ENCODE data around the gene HUNK. TPM values are rescaled to one million over a fixed set of nuclear protein-coding genes. Genes with fewer than 3 reads are reported as not detected.

Gene HUNK
- total RNA-seq, 1 donor from 2014 or later, result 0.51 TPM

- Mint-ChIP-seq H3K27ac (no peak overlapping the region), H3K27me3 (peaks cover 17% of the 10 kb centered on the region), H3K9me3 (no peaks in the 10 kb centered on the region), H3K4me1 (no peaks in the 10 kb centered on the region), H3K36me3 (ENCODE audit: low read depth) (no peaks in the 10 kb centered on the region), H3K4me3 (no peak overlapping the region)
- DNase-seq, result no peak
- ChIA-PET POLR2A (no interaction called here), CTCF (no interaction called here)
- ATAC-seq (ENCODE audit: low read depth), result no peak
- intact Hi-C loops (cut with micrococcal nuclease), result no loop called here
- TF ChIP-seq CTCF (IDR thresholded peaks at IDR 0.05), result no peak
Measured at GRCh38 chr21:31894457-31894856, 21.6 kb downstream of the HUNK start.

- Mint-ChIP-seq H3K9me3 (no peaks in the 10 kb centered on the region), H3K4me3 (no peak overlapping the region), H3K27me3 (peaks cover 16% of the 10 kb centered on the region), H3K36me3 (ENCODE audit: low read depth) (no peaks in the 10 kb centered on the region), H3K4me1 (no peaks in the 10 kb centered on the region), H3K27ac (no peak overlapping the region)
- intact Hi-C loops (cut with micrococcal nuclease), result no loop called here
- CTCF ChIA-PET, result no interaction called here
- no peak for TF ChIP-seq CTCF (IDR thresholded peaks at IDR 0.05)
- ATAC-seq (ENCODE audit: low read depth), result no peak
- POLR2A ChIA-PET, result no interaction called here
- no peak for DNase-seq
Measured at GRCh38 chr21:31895077-31895835, 22.4 kb downstream of the HUNK start.

- ATAC-seq (ENCODE audit: low read depth) (no peak), DNase-seq (no peak)
- intact Hi-C loops (cut with micrococcal nuclease), result no loop called here
- ChIA-PET CTCF (no interaction called here), POLR2A (no interaction called here)
- Mint-ChIP-seq H3K4me3 (no peak overlapping the region), H3K27ac (no peak overlapping the region), H3K4me1 (no peaks in the 10 kb centered on the region), H3K36me3 (ENCODE audit: low read depth) (no peaks in the 10 kb centered on the region), H3K27me3 (peaks cover 16% of the 10 kb centered on the region), H3K9me3 (no peaks in the 10 kb centered on the region)
- TF ChIP-seq CTCF (IDR thresholded peaks at IDR 0.05), result no peak
Measured at GRCh38 chr21:31896019-31896418, 23.2 kb downstream of the HUNK start.

GRCh38 chr21:31897311-31897710 is 24.5 kb downstream of the HUNK start:
- H3K4me3 Mint-ChIP-seq, result no peak overlapping the region
- ChIA-PET CTCF (no interaction called here), POLR2A (no interaction called here)
- ATAC-seq (ENCODE audit: low read depth) (no peak), DNase-seq (no peak)
- no peak overlapping the region for H3K27ac Mint-ChIP-seq
- no peaks in the 10 kb centered on the region for H3K9me3 Mint-ChIP-seq
- no peaks in the 10 kb centered on the region for H3K4me1 Mint-ChIP-seq
- TF ChIP-seq CTCF (IDR thresholded peaks at IDR 0.05), result no peak
- H3K27me3 Mint-ChIP-seq, result peaks cover 16% of the 10 kb centered on the region
- H3K36me3 Mint-ChIP-seq (ENCODE audit: low read depth), result no peaks in the 10 kb centered on the region
- intact Hi-C loops (cut with micrococcal nuclease), result no loop called here

- no peak for DNase-seq
- no peak for ATAC-seq (ENCODE audit: low read depth)
- POLR2A ChIA-PET, result no interaction called here
- H3K36me3 Mint-ChIP-seq (ENCODE audit: low read depth), result no peaks in the 10 kb centered on the region
- H3K4me3 Mint-ChIP-seq, result no peak overlapping the region
- no peak overlapping the region for H3K27ac Mint-ChIP-seq
- no peak for TF ChIP-seq CTCF (IDR thresholded peaks at IDR 0.05)
- no peaks in the 10 kb centered on the region for H3K9me3 Mint-ChIP-seq
- H3K27me3 Mint-ChIP-seq, result peaks cover 4% of the 10 kb centered on the region
- no peaks in the 10 kb centered on the region for H3K4me1 Mint-ChIP-seq
- intact Hi-C loops (cut with micrococcal nuclease), result no loop called here
- CTCF ChIA-PET, result no interaction called here
Measured at GRCh38 chr21:31898933-31899630, 26.3 kb downstream of the HUNK start.
